Neural cell (in vitro differentiated cells): Measurements from ENCODE around the gene NHSL2.

Experiments used
- EP300 ChIP-seq: fragments of 450-650 bp; conservative IDR thresholded peaks from 2 replicates; pipeline ENCODE4 v1.6.1; 2014; ENCODE audit warnings: antibody characterized with exemption, mild to moderate bottlenecking, moderate library complexity; ENCODE audit not compliant: poor library complexity, severe bottlenecking
- RAD21 ChIP-seq: fragments of 450-650 bp; conservative IDR thresholded peaks from 2 replicates; pipeline ENCODE4 v1.6.1; 2014; ENCODE audit warnings: antibody characterized with exemption, mild to moderate bottlenecking, moderate library complexity
- TF ChIP-seq, protein P1 (sequence below): fragments of 450-650 bp; IDR thresholded peaks from 2 replicates; pipeline ENCODE4 v1.5.1; 2014; ENCODE audit warnings: antibody characterized with exemption, mild to moderate bottlenecking, moderate library complexity; ENCODE audit not compliant: poor library complexity, severe bottlenecking

DNA sequence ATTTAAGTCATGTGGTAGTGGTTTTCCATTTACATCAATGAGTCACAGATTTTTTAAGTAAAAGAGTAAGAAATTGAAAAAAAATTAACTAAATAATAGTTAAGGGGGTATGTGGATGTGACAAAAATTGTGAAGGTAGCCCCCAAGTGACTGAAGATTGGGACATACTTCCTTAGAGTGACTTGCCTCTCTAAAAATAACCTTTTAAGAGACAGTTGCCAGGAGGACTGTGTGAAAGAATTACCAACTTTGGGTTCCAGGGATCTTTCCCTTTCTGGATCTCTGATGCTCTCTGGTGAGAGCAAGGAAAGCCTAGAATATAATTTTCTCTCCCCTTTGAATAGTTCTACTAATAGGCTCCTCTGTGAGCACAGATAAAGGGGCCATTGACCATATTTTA is 42.7 kb downstream of the NHSL2 start:
- no peak for TF ChIP-seq RAD21
- TF ChIP-seq, protein P1, sequence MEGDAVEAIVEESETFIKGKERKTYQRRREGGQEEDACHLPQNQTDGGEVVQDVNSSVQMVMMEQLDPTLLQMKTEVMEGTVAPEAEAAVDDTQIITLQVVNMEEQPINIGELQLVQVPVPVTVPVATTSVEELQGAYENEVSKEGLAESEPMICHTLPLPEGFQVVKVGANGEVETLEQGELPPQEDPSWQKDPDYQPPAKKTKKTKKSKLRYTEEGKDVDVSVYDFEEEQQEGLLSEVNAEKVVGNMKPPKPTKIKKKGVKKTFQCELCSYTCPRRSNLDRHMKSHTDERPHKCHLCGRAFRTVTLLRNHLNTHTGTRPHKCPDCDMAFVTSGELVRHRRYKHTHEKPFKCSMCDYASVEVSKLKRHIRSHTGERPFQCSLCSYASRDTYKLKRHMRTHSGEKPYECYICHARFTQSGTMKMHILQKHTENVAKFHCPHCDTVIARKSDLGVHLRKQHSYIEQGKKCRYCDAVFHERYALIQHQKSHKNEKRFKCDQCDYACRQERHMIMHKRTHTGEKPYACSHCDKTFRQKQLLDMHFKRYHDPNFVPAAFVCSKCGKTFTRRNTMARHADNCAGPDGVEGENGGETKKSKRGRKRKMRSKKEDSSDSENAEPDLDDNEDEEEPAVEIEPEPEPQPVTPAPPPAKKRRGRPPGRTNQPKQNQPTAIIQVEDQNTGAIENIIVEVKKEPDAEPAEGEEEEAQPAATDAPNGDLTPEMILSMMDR, result no peak
- no peak for TF ChIP-seq EP300
